K562 (cell line): ENCODE results near the gene GPRASP3. TPM values are rescaled to one million over a fixed set of nuclear protein-coding genes. Genes with fewer than 3 reads are reported as not detected.

ENCODE experiments used
- ATAC-seq: fragments of 200-7000 bp; cut with Tn5 transposase; 3 replicates; pipeline ENCODE4 v1.9.1; 2020; ENCODE audit warnings: moderate library complexity
- BruUV-seq: library from RNA; stranded (reverse); fragments of 400-500 nt; replicated peaks from 2 replicates; lab custom pipeline; 2021; lab: Mats Ljungman, UMichigan
- CTCF ChIA-PET: fragments of 300-600 bp; formaldehyde crosslinking; extraction: SDS; loops from one replicate; lab custom pipeline; 2021; ENCODE audit warnings: low intra/inter-chr PET ratio; lab: Yijun Ruan, JAX
- POLR2A ChIA-PET: fragments of 300-600, 350-650 bp; sonication (Branson Sonifier 250); formaldehyde crosslinking; extraction: SDS; loops from one replicate; lab custom pipeline; 2021; ENCODE audit warnings: antibody characterized with exemption, inconsistent platforms; lab: Yijun Ruan, JAX
- DNase-seq, 4 experiments: peaks; one replicate each; pipeline versions ENCODE4 v3.0.0 to v3.0.0-alpha.2; 2011 to 2018; ENCODE audit warnings: low spot score in 3 of 4, mixed read lengths in 3 of 4; ENCODE audit errors: extremely low read depth in 1 of 4
- FAIRE-seq: peaks from 2 replicates; lab custom pipeline; 2011; peaks lifted over from hg19 to GRCh38; lab: Jason Lieb, UNC
- H2AFZ ChIP-seq: 2 replicates; pipeline ENCODE4 v1.6.0; 2011; ENCODE audit warnings: low read depth, low read length, control low read depth, inconsistent platforms
- H3K27ac ChIP-seq: fragments of 200-600 bp; 3 replicates; pipeline ENCODE4 v1.8.0; 2011; ENCODE audit warnings: low read depth, mild to moderate bottlenecking, control low read depth, inconsistent platforms, low read length, moderate library complexity, mixed read lengths; ENCODE audit errors: extremely low read depth
- H3K27me3 ChIP-seq, 2 experiments: fragments of 300-600 bp in 1 of 2; 2 replicates in 1 of 2; 3 replicates in 1 of 2; pipeline versions ENCODE4 v1.6.0 to v1.8.0; 2011; ENCODE audit warnings: inconsistent platforms in 2 of 2, low read length in 2 of 2, mild to moderate bottlenecking in 1 of 2, mixed read lengths in 1 of 2, moderate library complexity in 1 of 2; ENCODE audit not compliant: control insufficient read depth in 2 of 2, insufficient read depth in 2 of 2
- H3K36me3 ChIP-seq: fragments of 300-600 bp; 3 replicates; pipeline ENCODE4 v1.8.0; 2011; ENCODE audit warnings: mild to moderate bottlenecking, low read length, inconsistent platforms; ENCODE audit not compliant: control insufficient read depth, insufficient read depth
- H3K4me1 ChIP-seq, 2 experiments: fragments of 200-600 bp in 1 of 2; replicated peaks in 1 of 2; 2 replicates in 1 of 2; 3 replicates in 1 of 2; pipeline versions ENCODE4 v1.5.1 to v1.8.0; 2011; ENCODE audit warnings: inconsistent platforms in 2 of 2, low read length in 2 of 2, mild to moderate bottlenecking in 1 of 2, mixed read lengths in 1 of 2, moderate library complexity in 1 of 2; ENCODE audit not compliant: control insufficient read depth in 2 of 2, insufficient read depth in 2 of 2
- H3K4me2 ChIP-seq: 2 replicates; pipeline ENCODE4 v1.6.1; 2011; ENCODE audit warnings: low read length, control low read depth, inconsistent platforms, mixed read lengths; ENCODE audit not compliant: insufficient read depth
- H3K4me3 ChIP-seq: fragments of 200-600 bp; sonication (generic), shearing (Covaris generic); 2 replicates; pipeline ENCODE4 v1.5.1; 2016; ENCODE audit warnings: control low read depth, inconsistent platforms
- H3K79me2 ChIP-seq: fragments of 200-600 bp; 3 replicates; pipeline ENCODE4 v1.8.0; 2011; ENCODE audit warnings: low read length, inconsistent platforms; ENCODE audit not compliant: control insufficient read depth, insufficient read depth
- H3K9ac ChIP-seq, 2 experiments: 2 replicates each; pipeline versions ENCODE4 v1.6.0 to v1.6.1; 2011; ENCODE audit warnings: low read depth in 2 of 2, low read length in 2 of 2, control low read depth in 1 of 2, inconsistent platforms in 1 of 2, mild to moderate bottlenecking in 1 of 2, mixed read lengths in 1 of 2; ENCODE audit not compliant: insufficient read depth in 1 of 2
- H3K9me1 ChIP-seq: one replicate; pipeline ENCODE4 v1.6.0; 2011; ENCODE audit warnings: inconsistent platforms, mild to moderate bottlenecking, low read length, moderate library complexity; ENCODE audit not compliant: control insufficient read depth, insufficient read depth
- H3K9me3 ChIP-seq: replicated peaks from 2 replicates; pipeline ENCODE4 v1.5.1; 2011; ENCODE audit warnings: low read depth, low read length, inconsistent platforms; ENCODE audit not compliant: control insufficient read depth, insufficient read depth
- H4K20me1 ChIP-seq: replicated peaks from 2 replicates; pipeline ENCODE4 v1.6.1; 2011; ENCODE audit warnings: low read length, inconsistent platforms, mixed read lengths; ENCODE audit not compliant: control insufficient read depth, insufficient read depth
- ATF7 ChIP-seq: fragments of 450-650 bp; IDR thresholded peaks from 2 replicates; pipeline ENCODE4 v1.7.1; 2014; ENCODE audit warnings: mild to moderate bottlenecking, moderate library complexity
- ETS2 ChIP-seq: IDR thresholded peaks from 2 replicates; pipeline ENCODE4 v1.6.1; 2016; ENCODE audit warnings: borderline replicate concordance, missing genetic modification characterization, mild to moderate bottlenecking, moderate library complexity, missing compliant biosample characterization; ENCODE audit not compliant: poor library complexity, severe bottlenecking
- ETV6 ChIP-seq, 3 experiments: fragments of 150-350 bp in 1 of 3; sonication (generic) in 1 of 3; formaldehyde crosslinking in 1 of 3; IDR thresholded peaks; 2 replicates each; pipeline versions ENCODE4 v1.6.1 to v1.8.0; 2014 to 2022; ENCODE audit warnings: borderline replicate concordance in 2 of 3, low read depth in 2 of 3, antibody characterized with exemption in 1 of 3, low read length in 1 of 3, mild to moderate bottlenecking in 1 of 3, missing genetic modification reagents in 1 of 3
- FOXP1 ChIP-seq: sonication (generic); formaldehyde crosslinking; IDR thresholded peaks from 2 replicates; pipeline ENCODE4 v1.8.0; 2022; ENCODE audit warnings: mild to moderate bottlenecking, missing genetic modification reagents
- IRF9 ChIP-seq: fragments of 450-650 bp; IDR thresholded peaks from 2 replicates; pipeline ENCODE4 v1.6.1; 2016; ENCODE audit warnings: missing biosample characterization, missing genetic modification characterization
- KDM2B ChIP-seq: fragments of 250-450 bp; sonication (Bioruptor Pico); IDR thresholded peaks from 2 replicates; pipeline ENCODE4 v1.8.0; 2021; ENCODE audit warnings: mild to moderate bottlenecking, moderate library complexity
- KLF10 ChIP-seq: fragments of 250-450 bp; sonication (Bioruptor Pico); IDR thresholded peaks from 2 replicates; pipeline ENCODE4 v1.6.1; 2021; ENCODE audit warnings: matching md5 sums
- POLR2B ChIP-seq: fragments of 450-650 bp; IDR thresholded peaks from 2 replicates; pipeline ENCODE4 v1.6.1; 2018; ENCODE audit warnings: low read depth; ENCODE audit not compliant: partially characterized antibody
- RBM22 ChIP-seq: fragments of 200-400 bp; formaldehyde crosslinking; IDR thresholded peaks from 2 replicates; pipeline ENCODE4 v1.6.1; 2018; ENCODE audit warnings: low read length, low read depth; ENCODE audit not compliant: poor library complexity, severe bottlenecking
- SMAD4 ChIP-seq: fragments of 250-450 bp; sonication (Bioruptor Pico); conservative IDR thresholded peaks from 2 replicates; pipeline ENCODE4 v1.8.0; 2021; ENCODE audit warnings: inconsistent platforms, mild to moderate bottlenecking, moderate library complexity
- TBP ChIP-seq: optimal IDR thresholded peaks from 2 replicates; pipeline ENCODE3; 2011; ENCODE audit warnings: low read depth, low read length, improper control_type of control experiment
- TSC22D4 ChIP-seq: fragments of 450-650 bp; IDR thresholded peaks from 2 replicates; pipeline ENCODE4 v1.6.1; 2016; ENCODE audit warnings: missing genetic modification characterization, missing biosample characterization, control low read depth
- ZNF124 ChIP-seq: sonication (generic); formaldehyde crosslinking; IDR thresholded peaks from 2 replicates; pipeline ENCODE4 v1.8.1; 2022; ENCODE audit warnings: missing genetic modification reagents
- WGBS: fragments of 100-300 bp; shearing (Covaris generic); methylation state at CpG from one replicate; pipeline ENCODE4 v1.1.6; 2016; ENCODE audit warnings: low coverage, mixed read lengths; ENCODE audit not compliant: insufficient coverage; ENCODE audit errors: missing lambda C conversion rate; 5-methylcytosine and 5-hydroxymethylcytosine counted together
- in situ Hi-C: fragments of 300-500 bp; cut with MboI; formaldehyde crosslinking; loops from 4 replicates; pipeline ENCODE4 v1.15.0; 2018; ENCODE audit warnings: inconsistent platforms, mixed read lengths
- intact Hi-C: fragments of 100-400 bp; cut with micrococcal nuclease; formaldehyde crosslinking; loops from 2 replicates; pipeline ENCODE4 v1.14.2; 2022
- polyA plus RNA-seq, 8 experiments: library from polyadenylated mRNA; depleted of rRNA in 4 of 8; stranded (reverse) in 5 of 8; unstranded in 3 of 8; fragments of >200 nt; fragmentation: Nextera tagmentation in 2 of 8; fragmentation: Illumina TruSeq in 1 of 8; extraction: Ambion mirVana in 2 of 8; extraction: Trizol in 1 of 8; gene quantifications; 2 replicates each; pipeline versions ENCODE4 v1.2.1 to v1.2.3, GENCODE V29; 2011 to 2014; ENCODE audit warnings: inconsistent platforms in 1 of 8, missing spikeins in 1 of 8
- total RNA-seq, 7 experiments: library from RNA; depleted of rRNA in 6 of 7; stranded (reverse); fragments of >200 nt in 6 of 7; fragmentation: Illumina TruSeq in 2 of 7; extraction: Trizol in 2 of 7; gene quantifications; 2 replicates each; pipeline versions ENCODE4 v1.2.1 to v1.2.3, GENCODE V29; 2011 to 2021; ENCODE audit warnings: low replicate concordance in 1 of 7

GPRASP3 gene
- total and polyA plus RNA-seq, 9 of the 15 experiments (the other 6 are each of a cell fraction or from before 2014, with no cell fraction given), result 0.50 to 1.9 (median 1.1) TPM

- TF ChIP-seq ATF7 (no peak), KLF10 (CRISPR knock-in tag) (no peak), RBM22 (no peak), FOXP1 (CRISPR knock-in tag) (no peak), SMAD4 (CRISPR knock-in tag) (no peak), ZNF124 (CRISPR knock-in tag) (no peak), ETS2 (no peak), TBP (no peak), TSC22D4 (no peak), IRF9 (no peak), ETV6 (IDR thresholded peaks at IDR 0.05; ENCODE audit: borderline replicate concordance in 1 of 2, low read depth in 2 of 2, low read length in 1 of 2) (no peak), ETV6 (CRISPR knock-in tag; IDR thresholded peaks at IDR 0.05; ENCODE audit: borderline replicate concordance) (no peak), POLR2B (no peak), KDM2B (no peak)
- TF ChIP-seq, all 486 proteins: peak for 0
- no peak overlapping the region for H2AFZ ChIP-seq
- CTCF ChIA-PET, result no interaction called here
- no peak for FAIRE-seq
- H3K4me2 ChIP-seq, result no peak overlapping the region
- no peak for ATAC-seq
- no peak overlapping the region for H3K27ac ChIP-seq
- WGBS, result 7% methylated on average over 1 of the region's 1 CpG
- no peaks in the 10 kb centered on the region for H3K36me3 ChIP-seq
- BruUV-seq, result no TSS peak
- H3K9me3 ChIP-seq, result no peaks in the 10 kb centered on the region
- no peak for DNase-seq
- no peak overlapping the region for H3K9ac ChIP-seq
- no peaks in the 10 kb centered on the region; a peak in 1 of 5 replicates for H3K4me1 ChIP-seq
- POLR2A ChIA-PET, result no interaction called here
- intact Hi-C loops, result no loop called here
- no peaks in the 10 kb centered on the region for H4K20me1 ChIP-seq
- no peaks in the 10 kb centered on the region for H3K27me3 ChIP-seq
- H3K4me3 ChIP-seq, result no peak overlapping the region
- H3K9me1 ChIP-seq, result no peaks in the 10 kb centered on the region
- peaks cover 23% of the 10 kb centered on the region for H3K79me2 ChIP-seq
- in situ Hi-C loops, result no loop called here
Observed at GRCh38 chrX:102767287-102767686, 46.7 kb downstream of the GPRASP3 start.
